ENCODE measurements around the gene TAF11L2. TPM values are rescaled to one million over a fixed set of nuclear protein-coding genes. Genes with fewer than 3 reads are reported as not detected.
"Not testable (repeated sequence)": the region's sequence is repeated elsewhere in the genome, so short reads cannot be mapped to it uniquely, and the experiment has no call there.

The TAF11L2 gene
- total RNA-seq, 5 donors from 2014 or later (not counting 1 experiment from before 2014, with no cell fraction given): not detected

DNA sequence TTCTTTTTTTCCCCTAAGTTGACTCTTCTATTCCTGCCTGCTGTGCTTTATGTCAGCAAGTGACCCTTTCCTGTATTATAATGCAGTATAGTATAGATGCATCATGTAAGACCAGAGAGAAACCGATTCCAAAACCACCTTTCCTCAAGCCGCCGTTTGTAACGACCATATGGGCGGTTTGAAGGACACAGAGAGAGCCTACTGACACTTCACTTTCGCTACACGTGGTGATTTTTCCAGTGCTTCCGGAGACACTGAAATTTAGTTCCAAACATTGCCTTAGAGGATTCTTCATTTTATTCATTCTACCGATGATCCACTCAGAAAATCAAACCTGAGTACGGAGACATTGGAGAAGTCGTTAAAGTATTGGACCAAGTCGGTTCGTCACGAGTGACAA lies 21.5 kb downstream of the TAF11L2 start:
- ATAC-seq (replicated peaks in 1 of 4); H3K27me3 Mint-ChIP-seq; H3K27me3 ChIP-seq (replicated peaks in 1 of 2; ENCODE audit: control insufficient read depth in 2 of 2, extremely low read depth in 1 of 2, insufficient read depth in 2 of 2, low read length in 1 of 2); H3K4me3 Mint-ChIP-seq; H3K4me1 Mint-ChIP-seq; H3K27ac ChIP-seq (ENCODE audit: low read length); H3K9me3 Mint-ChIP-seq; H3K36me3 ChIP-seq (ENCODE audit: control insufficient read depth in 2 of 2, extremely low read depth in 1 of 2, insufficient read depth in 1 of 2, low read length in 1 of 2); H3K4me3 ChIP-seq (ENCODE audit: control insufficient read depth in 1 of 2, extremely low read depth in 1 of 2, low read length in 1 of 2); H3K36me3 Mint-ChIP-seq; POLR2A ChIA-PET; H3K27ac Mint-ChIP-seq; H3K4me1 ChIP-seq (ENCODE audit: control insufficient read depth in 1 of 2, extremely low read depth in 1 of 2, insufficient read depth in 2 of 2, low read length in 2 of 2); CTCF ChIA-PET; H3K9me3 ChIP-seq: not testable (repeated sequence)
- peak in 1 of 35 experiments; percentile 42 for DNase-seq
- no CpG with 5 or more reads among the region's 14 CpGs for WGBS (ENCODE audit: insufficient coverage)

- ATAC-seq (replicated peaks in 1 of 4); H3K4me3 Mint-ChIP-seq; CTCF ChIA-PET; H3K9me3 ChIP-seq; H3K27me3 ChIP-seq (replicated peaks in 1 of 2; ENCODE audit: control insufficient read depth in 2 of 2, extremely low read depth in 1 of 2, insufficient read depth in 2 of 2, low read length in 1 of 2); H3K4me1 Mint-ChIP-seq; POLR2A ChIA-PET; H3K4me3 ChIP-seq (ENCODE audit: control insufficient read depth in 1 of 2, extremely low read depth in 1 of 2, low read length in 1 of 2); DNase-seq; H3K9me3 Mint-ChIP-seq; H3K4me1 ChIP-seq (ENCODE audit: control insufficient read depth in 1 of 2, extremely low read depth in 1 of 2, insufficient read depth in 2 of 2, low read length in 2 of 2); H3K27ac Mint-ChIP-seq; H3K36me3 Mint-ChIP-seq; H3K36me3 ChIP-seq (ENCODE audit: control insufficient read depth in 2 of 2, extremely low read depth in 1 of 2, insufficient read depth in 1 of 2, low read length in 1 of 2); H3K27me3 Mint-ChIP-seq; H3K27ac ChIP-seq (ENCODE audit: low read length): not testable (repeated sequence)
- WGBS (ENCODE audit: insufficient coverage): no CpG with 5 or more reads among the region's 15 CpGs
Measured at GRCh38 chr5:17521501-17521900, 23.5 kb downstream of the TAF11L2 start, which contains the start of gene TAF11L4. TSS of gene TAF11L4 (plus strand) at chr5:17521801.

GRCh38 chr5:17524935-17525334 lies 26.9 kb downstream of the TAF11L2 start, which contains the start of gene TAF11L5:
TSS of gene TAF11L5 (plus strand) at chr5:17525235.
- H3K4me1 ChIP-seq (ENCODE audit: control insufficient read depth in 1 of 2, extremely low read depth in 1 of 2, insufficient read depth in 2 of 2, low read length in 2 of 2); H3K27me3 ChIP-seq (replicated peaks in 1 of 2; ENCODE audit: control insufficient read depth in 2 of 2, extremely low read depth in 1 of 2, insufficient read depth in 2 of 2, low read length in 1 of 2); H3K27ac Mint-ChIP-seq; H3K4me3 Mint-ChIP-seq; H3K36me3 Mint-ChIP-seq; POLR2A ChIA-PET; ATAC-seq (replicated peaks in 1 of 4); H3K27me3 Mint-ChIP-seq; H3K27ac ChIP-seq (ENCODE audit: low read length); H3K9me3 ChIP-seq; H3K4me3 ChIP-seq (ENCODE audit: control insufficient read depth in 1 of 2, extremely low read depth in 1 of 2, low read length in 1 of 2); H3K4me1 Mint-ChIP-seq; CTCF ChIA-PET; H3K9me3 Mint-ChIP-seq; H3K36me3 ChIP-seq (ENCODE audit: control insufficient read depth in 2 of 2, extremely low read depth in 1 of 2, insufficient read depth in 1 of 2, low read length in 1 of 2); DNase-seq: not testable (repeated sequence)
- no CpG with 5 or more reads among the region's 15 CpGs for WGBS (ENCODE audit: insufficient coverage)

- H3K4me1 ChIP-seq (ENCODE audit: control insufficient read depth in 1 of 2, extremely low read depth in 1 of 2, insufficient read depth in 2 of 2, low read length in 2 of 2); H3K27ac ChIP-seq (ENCODE audit: low read length); H3K27me3 ChIP-seq (replicated peaks in 1 of 2; ENCODE audit: control insufficient read depth in 2 of 2, extremely low read depth in 1 of 2, insufficient read depth in 2 of 2, low read length in 1 of 2); H3K4me1 Mint-ChIP-seq; H3K36me3 Mint-ChIP-seq; POLR2A ChIA-PET; CTCF ChIA-PET; H3K4me3 ChIP-seq (ENCODE audit: control insufficient read depth in 1 of 2, extremely low read depth in 1 of 2, low read length in 1 of 2); H3K9me3 Mint-ChIP-seq; H3K36me3 ChIP-seq (ENCODE audit: control insufficient read depth in 2 of 2, extremely low read depth in 1 of 2, insufficient read depth in 1 of 2, low read length in 1 of 2); H3K4me3 Mint-ChIP-seq; H3K27me3 Mint-ChIP-seq; H3K27ac Mint-ChIP-seq; H3K9me3 ChIP-seq; ATAC-seq (replicated peaks in 1 of 4): not testable (repeated sequence)
- DNase-seq: peak in 7 of 35 experiments; percentile 2 to 25 (median 5)
- WGBS (ENCODE audit: insufficient coverage): 91% methylated on average over 5 of the region's 17 CpGs
Measured at GRCh38 chr5:17526504-17526903, 28.5 kb downstream of the TAF11L2 start.

DNA sequence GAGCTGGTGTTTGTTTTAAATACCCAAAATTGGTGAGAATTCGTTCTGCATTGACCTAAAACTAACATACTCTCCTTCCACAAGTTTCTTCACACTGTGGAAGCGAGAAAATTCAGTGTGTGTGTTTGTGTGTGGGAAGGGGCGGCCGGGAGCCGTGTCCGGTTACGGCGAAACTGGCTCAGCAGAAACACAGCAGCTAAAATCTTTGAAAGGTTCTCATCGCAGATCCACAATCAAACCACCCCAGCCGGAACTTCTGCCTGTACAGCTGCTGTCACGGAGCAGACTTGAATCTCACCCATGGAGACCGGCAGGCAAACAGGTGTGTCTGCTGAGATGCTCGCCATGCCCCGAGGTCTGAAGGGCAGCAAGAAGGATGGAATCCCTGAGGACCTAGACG lies 30.3 kb downstream of the TAF11L2 start, which contains the start of gene TAF11L6:
Gene TAF11L6 (plus strand): TSS at position 301 of the 400 bp plus-strand sequence.
- H3K4me1 ChIP-seq (ENCODE audit: control insufficient read depth in 1 of 2, extremely low read depth in 1 of 2, insufficient read depth in 2 of 2, low read length in 2 of 2); H3K4me1 Mint-ChIP-seq; H3K4me3 ChIP-seq (ENCODE audit: control insufficient read depth in 1 of 2, extremely low read depth in 1 of 2, low read length in 1 of 2); POLR2A ChIA-PET; H3K9me3 ChIP-seq; H3K27me3 ChIP-seq (replicated peaks in 1 of 2; ENCODE audit: control insufficient read depth in 2 of 2, extremely low read depth in 1 of 2, insufficient read depth in 2 of 2, low read length in 1 of 2); H3K9me3 Mint-ChIP-seq; H3K4me3 Mint-ChIP-seq; DNase-seq; H3K27me3 Mint-ChIP-seq; CTCF ChIA-PET; H3K36me3 ChIP-seq (ENCODE audit: control insufficient read depth in 2 of 2, extremely low read depth in 1 of 2, insufficient read depth in 1 of 2, low read length in 1 of 2); H3K27ac Mint-ChIP-seq; H3K36me3 Mint-ChIP-seq; ATAC-seq (replicated peaks in 1 of 4); H3K27ac ChIP-seq (ENCODE audit: low read length): not testable (repeated sequence)
- WGBS (ENCODE audit: insufficient coverage): no CpG with 5 or more reads among the region's 15 CpGs

Other genes starting within 250 kb of the TAF11L2 start
- gene TAF11L3, start 20.1 kb downstream of the TAF11L2 start, total RNA-seq: not detected
- gene TAF11L4, start 23.6 kb downstream of the TAF11L2 start, total RNA-seq: not detected
- gene TAF11L5, start 27.0 kb downstream of the TAF11L2 start, total RNA-seq: not detected
- not detected for gene TAF11L6, start 30.4 kb downstream of the TAF11L2 start, total RNA-seq
- not detected for gene TAF11L7, start 87.5 kb downstream of the TAF11L2 start, total RNA-seq
- gene TAF11L8, start 92.7 kb downstream of the TAF11L2 start, total RNA-seq: not detected
- gene TAF11L9, start 96.2 kb downstream of the TAF11L2 start, total RNA-seq: not detected
- gene TAF11L10, start 99.6 kb downstream of the TAF11L2 start, total RNA-seq: not detected
- gene TAF11L11, start 106.0 kb downstream of the TAF11L2 start, total RNA-seq: not detected
- gene TAF11L12, start 112.2 kb downstream of the TAF11L2 start, total RNA-seq: not detected
- not detected for gene TAF11L13, start 133.9 kb downstream of the TAF11L2 start, total RNA-seq
- gene TAF11L14, start 136.2 kb downstream of the TAF11L2 start, total RNA-seq: not detected